ENCODE results near the gene NWD2.

DNA sequence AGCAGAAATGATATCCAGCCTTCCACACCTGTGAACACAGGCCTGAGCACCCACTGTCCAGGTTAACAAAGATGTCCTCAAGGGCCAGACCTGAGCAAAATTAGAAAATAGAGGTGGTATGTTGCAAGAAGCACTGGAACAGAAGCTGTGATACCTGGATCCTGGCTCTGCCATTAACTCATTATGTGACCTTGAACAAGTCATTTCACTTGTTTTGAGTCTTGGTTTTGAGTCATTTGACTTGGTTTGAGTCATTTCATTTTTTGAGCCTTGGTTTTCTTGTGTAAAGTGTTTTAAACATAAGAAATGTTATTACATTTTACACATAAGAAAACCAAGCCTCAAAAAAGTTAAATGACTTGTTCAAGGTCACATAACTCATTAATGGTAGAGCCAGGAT is 2.9 kb upstream of the NWD2 start:
- TF ChIP-seq, protein P1, sequence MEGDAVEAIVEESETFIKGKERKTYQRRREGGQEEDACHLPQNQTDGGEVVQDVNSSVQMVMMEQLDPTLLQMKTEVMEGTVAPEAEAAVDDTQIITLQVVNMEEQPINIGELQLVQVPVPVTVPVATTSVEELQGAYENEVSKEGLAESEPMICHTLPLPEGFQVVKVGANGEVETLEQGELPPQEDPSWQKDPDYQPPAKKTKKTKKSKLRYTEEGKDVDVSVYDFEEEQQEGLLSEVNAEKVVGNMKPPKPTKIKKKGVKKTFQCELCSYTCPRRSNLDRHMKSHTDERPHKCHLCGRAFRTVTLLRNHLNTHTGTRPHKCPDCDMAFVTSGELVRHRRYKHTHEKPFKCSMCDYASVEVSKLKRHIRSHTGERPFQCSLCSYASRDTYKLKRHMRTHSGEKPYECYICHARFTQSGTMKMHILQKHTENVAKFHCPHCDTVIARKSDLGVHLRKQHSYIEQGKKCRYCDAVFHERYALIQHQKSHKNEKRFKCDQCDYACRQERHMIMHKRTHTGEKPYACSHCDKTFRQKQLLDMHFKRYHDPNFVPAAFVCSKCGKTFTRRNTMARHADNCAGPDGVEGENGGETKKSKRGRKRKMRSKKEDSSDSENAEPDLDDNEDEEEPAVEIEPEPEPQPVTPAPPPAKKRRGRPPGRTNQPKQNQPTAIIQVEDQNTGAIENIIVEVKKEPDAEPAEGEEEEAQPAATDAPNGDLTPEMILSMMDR (IDR thresholded peaks at IDR 0.05) = no peak
- no peak for TF ChIP-seq POLR2AphosphoS5 (IDR thresholded peaks at IDR 0.05)
